Measurements from ENCODE around the gene ACTA2. TPM values are rescaled to one million over a fixed set of nuclear protein-coding genes. Genes with fewer than 3 reads are reported as not detected.

ACTA2 gene
- polyA plus RNA-seq, 1 of the 3 experiments (the other 2 are of a cell fraction), result 130 TPM

- no peak overlapping the region for H3K4me2 ChIP-seq
- H3K27me3 ChIP-seq (ENCODE audit: insufficient read depth), result no peaks in the 10 kb centered on the region
- no peaks in the 10 kb centered on the region for H3K9me3 ChIP-seq
- peaks cover 16 to 44% of the 10 kb centered on the region in 2 experiments; a peak in 3 of 4 replicates for H3K4me1 ChIP-seq (ENCODE audit: control insufficient read depth in 1 of 2, insufficient read depth in 2 of 2, low read depth in 1 of 2, low read length in 1 of 2)
- no peaks in the 10 kb centered on the region for H3K79me2 ChIP-seq (ENCODE audit: insufficient read depth)
- peak overlapping the region in 1 of 2 experiments; percentile 22; a peak in 1 of 4 replicates for H3K27ac ChIP-seq (ENCODE audit: low read depth in 2 of 2, low read length in 1 of 2)
- H3K9me2 ChIP-seq, result no peaks in the 10 kb centered on the region
- H3F3A ChIP-seq (replicated peaks; ENCODE audit: insufficient read depth), result peaks cover 18% of the 10 kb centered on the region
- CTCF ChIA-PET, result interaction anchor here (1.0 to 7.8 kb wide), 3 partner anchors 17 to 80 kb away, joined by 3 to 55 read pairs (median 4); no protein-coding TSS in a partner anchor
- H3K36me3 ChIP-seq (replicated peaks in 1 of 2; ENCODE audit: control insufficient read depth in 1 of 2, insufficient read depth in 2 of 2, low read length in 1 of 2), result peaks cover 36 to 41% of the 10 kb centered on the region in 2 experiments
- no peak overlapping the region for H3K4me3 ChIP-seq (ENCODE audit: low read depth in 2 of 2, low read length in 1 of 2)
- TF ChIP-seq TCF12 (IDR thresholded peaks at IDR 0.05) (no peak), IRF3 (IDR thresholded peaks at IDR 0.05; ENCODE audit: low read depth, low read length) (no peak), MEF2A (IDR thresholded peaks at IDR 0.05; ENCODE audit: borderline replicate concordance, low read depth) (no peak)
- no peak overlapping the region for H2AFZ ChIP-seq (ENCODE audit: low read depth)
- H4K20me1 ChIP-seq (ENCODE audit: insufficient read depth), result no peaks in the 10 kb centered on the region
- no peak for DNase-seq
- POLR2A ChIA-PET, result no interaction called here
- no peak overlapping the region for H3K9ac ChIP-seq
Measured at GRCh38 chr10:88916231-88916630, 36.3 kb downstream of the ACTA2 start.

DNA sequence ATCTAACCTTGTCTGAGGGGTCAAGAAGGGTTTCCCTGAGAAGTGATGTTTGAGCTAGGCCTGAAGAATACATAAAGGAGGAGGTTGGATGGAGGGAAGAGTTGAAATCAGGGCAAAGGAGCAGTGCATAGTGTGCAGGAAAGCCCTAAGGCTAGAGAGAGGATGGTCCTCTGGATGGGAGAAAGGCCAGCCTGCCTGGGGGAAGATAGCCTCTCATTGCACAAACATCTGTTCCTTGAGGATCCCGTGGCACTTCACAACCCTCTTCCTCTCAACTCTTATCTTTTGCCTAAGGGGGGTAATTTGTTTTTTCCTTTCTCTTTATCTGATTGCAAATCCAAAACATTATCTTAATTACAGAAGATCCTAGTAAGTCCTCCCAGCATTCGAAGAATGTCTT lies 36.8 kb downstream of the ACTA2 start:
- H3K4me2 ChIP-seq, result no peak overlapping the region
- H3F3A ChIP-seq (replicated peaks; ENCODE audit: insufficient read depth), result peaks cover 18% of the 10 kb centered on the region
- H3K27me3 ChIP-seq (ENCODE audit: insufficient read depth), result no peaks in the 10 kb centered on the region
- no peaks in the 10 kb centered on the region for H3K79me2 ChIP-seq (ENCODE audit: insufficient read depth)
- no peak overlapping the region for H2AFZ ChIP-seq (ENCODE audit: low read depth)
- H3K36me3 ChIP-seq (replicated peaks in 1 of 2; ENCODE audit: control insufficient read depth in 1 of 2, insufficient read depth in 2 of 2, low read length in 1 of 2), result peaks cover 38 to 46% of the 10 kb centered on the region in 2 experiments
- no peak overlapping the region for H3K9ac ChIP-seq
- H3K9me3 ChIP-seq, result no peaks in the 10 kb centered on the region
- H3K4me1 ChIP-seq (ENCODE audit: control insufficient read depth in 1 of 2, insufficient read depth in 2 of 2, low read depth in 1 of 2, low read length in 1 of 2), result peaks cover 11 to 40% of the 10 kb centered on the region in 2 experiments; a peak in 3 of 4 replicates
- POLR2A ChIA-PET, result no interaction called here
- H4K20me1 ChIP-seq (ENCODE audit: insufficient read depth), result no peaks in the 10 kb centered on the region
- TF ChIP-seq GATA2 (CRISPR knock-in tag; IDR thresholded peaks at IDR 0.05), result no peak
- no peak for TF ChIP-seq USF1 (IDR thresholded peaks at IDR 0.05; ENCODE audit: borderline replicate concordance, low read depth)
- TF ChIP-seq USF2 (IDR thresholded peaks at IDR 0.05; ENCODE audit: borderline replicate concordance, low read depth, low read length), result no peak
- no peak for TF ChIP-seq MAX (IDR thresholded peaks at IDR 0.05; ENCODE audit: low read depth)
- no peak for TF ChIP-seq POLR2AphosphoS5 (IDR thresholded peaks at IDR 0.05; ENCODE audit: low read depth, low read length)
- TF ChIP-seq, protein P1, sequence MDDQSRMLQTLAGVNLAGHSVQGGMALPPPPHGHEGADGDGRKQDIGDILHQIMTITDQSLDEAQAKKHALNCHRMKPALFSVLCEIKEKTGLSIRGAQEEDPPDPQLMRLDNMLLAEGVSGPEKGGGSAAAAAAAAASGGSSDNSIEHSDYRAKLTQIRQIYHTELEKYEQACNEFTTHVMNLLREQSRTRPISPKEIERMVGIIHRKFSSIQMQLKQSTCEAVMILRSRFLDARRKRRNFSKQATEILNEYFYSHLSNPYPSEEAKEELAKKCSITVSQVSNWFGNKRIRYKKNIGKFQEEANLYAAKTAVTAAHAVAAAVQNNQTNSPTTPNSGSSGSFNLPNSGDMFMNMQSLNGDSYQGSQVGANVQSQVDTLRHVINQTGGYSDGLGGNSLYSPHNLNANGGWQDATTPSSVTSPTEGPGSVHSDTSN (IDR thresholded peaks at IDR 0.05), result no peak
- TF ChIP-seq FOSL2 (IDR thresholded peaks at IDR 0.05; ENCODE audit: borderline replicate concordance, low read depth), result no peak
- TF ChIP-seq CHD2 (IDR thresholded peaks at IDR 0.05; ENCODE audit: low read length, partially characterized antibody), result no peak
- TF ChIP-seq TCF12 (IDR thresholded peaks at IDR 0.05), result no peak
- TF ChIP-seq ZBTB33 (IDR thresholded peaks at IDR 0.05; ENCODE audit: borderline replicate concordance, low read depth), result no peak
- TF ChIP-seq SIN3A (IDR thresholded peaks at IDR 0.05; ENCODE audit: borderline replicate concordance, low read depth, low read length), result no peak
- no peak for TF ChIP-seq SMC3 (IDR thresholded peaks at IDR 0.05; ENCODE audit: low read depth, low read length)
- no peak for TF ChIP-seq RAD21 (IDR thresholded peaks at IDR 0.05; ENCODE audit: low read length)
- TF ChIP-seq ELF1 (IDR thresholded peaks at IDR 0.05), result no peak
- H3K9me2 ChIP-seq, result no peaks in the 10 kb centered on the region
- no peak for DNase-seq
- CTCF ChIA-PET, result interaction anchor here (1.0 to 7.8 kb wide), 3 partner anchors 18 to 79 kb away, joined by 3 to 55 read pairs (median 4); no protein-coding TSS in a partner anchor
- H3K4me3 ChIP-seq (ENCODE audit: low read depth in 2 of 2, low read length in 1 of 2), result no peak overlapping the region
- H3K27ac ChIP-seq (ENCODE audit: low read depth in 2 of 2, low read length in 1 of 2), result peak overlapping the region in 1 of 2 experiments; percentile 22; a peak in 2 of 4 replicates
- WGBS (ENCODE audit: low lambda C conversion rate), result 51% methylated on average over 2 of the region's 2 CpGs

All from SK-N-SH (cell line).